HepG2 (cell line): ENCODE results near the gene RAD1. TPM values are rescaled to one million over a fixed set of nuclear protein-coding genes. Genes with fewer than 3 reads are reported as not detected.

ENCODE experiments used
- BRD4 ChIP-seq: sonication (generic); formaldehyde crosslinking; IDR thresholded peaks from 2 replicates; pipeline ENCODE4 v1.4.0; 2020; ENCODE audit warnings: missing genetic modification reagents
- IRX3 ChIP-seq: sonication (generic); formaldehyde crosslinking; IDR thresholded peaks from 2 replicates; pipeline ENCODE4 v1.8.1; 2023; ENCODE audit warnings: mild to moderate bottlenecking, low read depth, missing genetic modification reagents, borderline replicate concordance
- POLR2AphosphoS2 ChIP-seq: IDR thresholded peaks from 2 replicates; pipeline ENCODE4 v1.6.1; 2011; ENCODE audit warnings: low read depth, low read length, improper control_type of control experiment
- RBM22 ChIP-seq: fragments of 200-400 bp; formaldehyde crosslinking; optimal IDR thresholded peaks from 2 replicates; pipeline ENCODE3; 2017; ENCODE audit warnings: mild to moderate bottlenecking, low read length, moderate library complexity
- SP5 ChIP-seq: IDR thresholded peaks from 2 replicates; pipeline ENCODE4 v1.6.1; 2016; ENCODE audit warnings: low read depth, borderline replicate concordance
- TARDBP ChIP-seq: sonication (generic); formaldehyde crosslinking; IDR thresholded peaks from 2 replicates; pipeline ENCODE4 v1.8.0; 2022; ENCODE audit warnings: mild to moderate bottlenecking, missing genetic modification reagents
- XRCC5 ChIP-seq: fragments of 200-400 bp; formaldehyde crosslinking; optimal IDR thresholded peaks from 2 replicates; pipeline ENCODE3; 2017; ENCODE audit warnings: mild to moderate bottlenecking, low read length
- ZNF281 ChIP-seq: sonication (generic); formaldehyde crosslinking; IDR thresholded peaks from 2 replicates; pipeline ENCODE4 v1.4.0; 2020; ENCODE audit warnings: missing genetic modification reagents, borderline replicate concordance
- ZNF3 ChIP-seq: IDR thresholded peaks from 2 replicates; pipeline ENCODE4 v1.7.0; 2017; ENCODE audit warnings: inconsistent platforms
- ZNF746 ChIP-seq: sonication (generic); formaldehyde crosslinking; IDR thresholded peaks from 2 replicates; pipeline ENCODE4 v1.8.0; 2022; ENCODE audit warnings: mild to moderate bottlenecking, missing genetic modification reagents
- polyA plus RNA-seq, 8 experiments: library from polyadenylated mRNA; depleted of rRNA in 3 of 8; stranded (reverse) in 7 of 8; unstranded in 1 of 8; fragments of >200 nt; fragmentation: Illumina TruSeq in 4 of 8; extraction: Trizol in 4 of 8; gene quantifications; 2 replicates each; pipeline versions ENCODE4 v1.2.1 to v1.2.3, GENCODE V29; 2011 to 2016; ENCODE audit warnings: low read depth in 4 of 8, missing spikeins in 1 of 8, mixed read lengths in 1 of 8; ENCODE audit not compliant: insufficient read depth in 1 of 8
- total RNA-seq, 5 experiments: library from RNA; depleted of rRNA; stranded (reverse); fragments of >200 nt; fragmentation: Illumina TruSeq; extraction: Trizol; gene quantifications; 2 replicates each; pipeline ENCODE4 v1.2.3, GENCODE V29; 2016; ENCODE audit warnings: low read depth in 1 of 5
- TF ChIP-seq, protein P1 (sequence below): sonication (generic); formaldehyde crosslinking; IDR thresholded peaks from 2 replicates; pipeline ENCODE4 v1.9.0; 2021; ENCODE audit warnings: mild to moderate bottlenecking, missing genetic modification reagents
- TF ChIP-seq, protein P2 (sequence below), 2 experiments: sonication (generic) in 1 of 2; formaldehyde crosslinking in 1 of 2; IDR thresholded peaks; 2 replicates each; pipeline versions ENCODE4 v1.4.0 to v1.6.1; 2016 to 2020; ENCODE audit warnings: borderline replicate concordance in 1 of 2, low read depth in 1 of 2, mild to moderate bottlenecking in 1 of 2, missing genetic modification reagents in 1 of 2
- TF ChIP-seq, protein P3 (sequence below): sonication (generic); formaldehyde crosslinking; IDR thresholded peaks from 2 replicates; pipeline ENCODE4 v1.5.1; 2020; ENCODE audit warnings: missing genetic modification reagents, mild to moderate bottlenecking, borderline replicate concordance

The RAD1 gene
- total and polyA plus RNA-seq, 2 of the 13 experiments (the other 11 are each of a cell fraction or from before 2014, with no cell fraction given) = 14.7 to 39.1 TPM

DNA sequence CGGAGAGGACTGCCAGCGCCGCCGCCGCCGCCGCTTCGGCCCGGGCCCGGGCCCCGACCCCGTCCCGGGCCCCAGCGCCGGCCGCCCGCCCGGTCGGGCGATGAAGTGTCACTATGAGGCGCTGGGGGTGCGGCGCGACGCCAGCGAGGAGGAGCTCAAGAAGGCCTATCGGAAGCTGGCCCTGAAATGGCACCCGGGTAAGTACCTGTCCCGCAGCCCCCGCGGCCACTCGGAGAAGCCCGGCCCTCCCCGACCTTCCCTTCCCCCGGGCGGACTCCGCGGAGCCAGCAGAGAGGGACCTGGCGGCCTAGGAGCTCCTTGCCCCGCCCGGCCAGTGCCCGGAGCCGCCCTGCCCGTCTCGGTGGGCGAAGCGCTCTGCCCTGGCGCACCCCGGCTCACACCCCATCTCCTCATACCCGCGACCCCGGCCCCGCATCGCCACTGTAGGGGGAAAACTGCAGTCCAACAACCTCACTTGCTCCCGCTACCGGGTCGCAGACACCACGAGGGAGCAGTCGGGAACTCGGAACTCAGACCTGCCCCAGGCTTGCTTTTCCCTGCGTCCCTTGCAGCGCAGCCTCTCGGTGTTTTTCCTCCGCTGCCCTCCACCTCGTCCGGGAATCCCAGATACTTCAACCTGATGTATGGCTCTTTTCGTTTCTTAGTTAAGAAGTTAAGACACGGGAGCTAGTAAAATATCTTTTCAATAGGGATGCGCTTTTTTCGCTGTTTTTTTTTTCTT lies 14.6 kb upstream of the RAD1 start (continued):
- TF ChIP-seq, protein P1, sequence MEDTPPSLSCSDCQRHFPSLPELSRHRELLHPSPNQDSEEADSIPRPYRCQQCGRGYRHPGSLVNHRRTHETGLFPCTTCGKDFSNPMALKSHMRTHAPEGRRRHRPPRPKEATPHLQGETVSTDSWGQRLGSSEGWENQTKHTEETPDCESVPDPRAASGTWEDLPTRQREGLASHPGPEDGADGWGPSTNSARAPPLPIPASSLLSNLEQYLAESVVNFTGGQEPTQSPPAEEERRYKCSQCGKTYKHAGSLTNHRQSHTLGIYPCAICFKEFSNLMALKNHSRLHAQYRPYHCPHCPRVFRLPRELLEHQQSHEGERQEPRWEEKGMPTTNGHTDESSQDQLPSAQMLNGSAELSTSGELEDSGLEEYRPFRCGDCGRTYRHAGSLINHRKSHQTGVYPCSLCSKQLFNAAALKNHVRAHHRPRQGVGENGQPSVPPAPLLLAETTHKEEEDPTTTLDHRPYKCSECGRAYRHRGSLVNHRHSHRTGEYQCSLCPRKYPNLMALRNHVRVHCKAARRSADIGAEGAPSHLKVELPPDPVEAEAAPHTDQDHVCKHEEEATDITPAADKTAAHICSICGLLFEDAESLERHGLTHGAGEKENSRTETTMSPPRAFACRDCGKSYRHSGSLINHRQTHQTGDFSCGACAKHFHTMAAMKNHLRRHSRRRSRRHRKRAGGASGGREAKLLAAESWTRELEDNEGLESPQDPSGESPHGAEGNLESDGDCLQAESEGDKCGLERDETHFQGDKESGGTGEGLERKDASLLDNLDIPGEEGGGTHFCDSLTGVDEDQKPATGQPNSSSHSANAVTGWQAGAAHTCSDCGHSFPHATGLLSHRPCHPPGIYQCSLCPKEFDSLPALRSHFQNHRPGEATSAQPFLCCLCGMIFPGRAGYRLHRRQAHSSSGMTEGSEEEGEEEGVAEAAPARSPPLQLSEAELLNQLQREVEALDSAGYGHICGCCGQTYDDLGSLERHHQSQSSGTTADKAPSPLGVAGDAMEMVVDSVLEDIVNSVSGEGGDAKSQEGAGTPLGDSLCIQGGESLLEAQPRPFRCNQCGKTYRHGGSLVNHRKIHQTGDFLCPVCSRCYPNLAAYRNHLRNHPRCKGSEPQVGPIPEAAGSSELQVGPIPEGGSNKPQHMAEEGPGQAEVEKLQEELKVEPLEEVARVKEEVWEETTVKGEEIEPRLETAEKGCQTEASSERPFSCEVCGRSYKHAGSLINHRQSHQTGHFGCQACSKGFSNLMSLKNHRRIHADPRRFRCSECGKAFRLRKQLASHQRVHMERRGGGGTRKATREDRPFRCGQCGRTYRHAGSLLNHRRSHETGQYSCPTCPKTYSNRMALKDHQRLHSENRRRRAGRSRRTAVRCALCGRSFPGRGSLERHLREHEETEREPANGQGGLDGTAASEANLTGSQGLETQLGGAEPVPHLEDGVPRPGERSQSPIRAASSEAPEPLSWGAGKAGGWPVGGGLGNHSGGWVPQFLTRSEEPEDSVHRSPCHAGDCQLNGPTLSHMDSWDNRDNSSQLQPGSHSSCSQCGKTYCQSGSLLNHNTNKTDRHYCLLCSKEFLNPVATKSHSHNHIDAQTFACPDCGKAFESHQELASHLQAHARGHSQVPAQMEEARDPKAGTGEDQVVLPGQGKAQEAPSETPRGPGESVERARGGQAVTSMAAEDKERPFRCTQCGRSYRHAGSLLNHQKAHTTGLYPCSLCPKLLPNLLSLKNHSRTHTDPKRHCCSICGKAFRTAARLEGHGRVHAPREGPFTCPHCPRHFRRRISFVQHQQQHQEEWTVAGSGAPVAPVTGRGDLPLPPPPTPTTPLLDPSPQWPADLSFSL = no peak
- TF ChIP-seq SP5 (CRISPR knock-in tag) = no peak
- TF ChIP-seq, protein P2, sequence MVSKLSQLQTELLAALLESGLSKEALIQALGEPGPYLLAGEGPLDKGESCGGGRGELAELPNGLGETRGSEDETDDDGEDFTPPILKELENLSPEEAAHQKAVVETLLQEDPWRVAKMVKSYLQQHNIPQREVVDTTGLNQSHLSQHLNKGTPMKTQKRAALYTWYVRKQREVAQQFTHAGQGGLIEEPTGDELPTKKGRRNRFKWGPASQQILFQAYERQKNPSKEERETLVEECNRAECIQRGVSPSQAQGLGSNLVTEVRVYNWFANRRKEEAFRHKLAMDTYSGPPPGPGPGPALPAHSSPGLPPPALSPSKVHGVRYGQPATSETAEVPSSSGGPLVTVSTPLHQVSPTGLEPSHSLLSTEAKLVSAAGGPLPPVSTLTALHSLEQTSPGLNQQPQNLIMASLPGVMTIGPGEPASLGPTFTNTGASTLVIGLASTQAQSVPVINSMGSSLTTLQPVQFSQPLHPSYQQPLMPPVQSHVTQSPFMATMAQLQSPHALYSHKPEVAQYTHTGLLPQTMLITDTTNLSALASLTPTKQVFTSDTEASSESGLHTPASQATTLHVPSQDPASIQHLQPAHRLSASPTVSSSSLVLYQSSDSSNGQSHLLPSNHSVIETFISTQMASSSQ (IDR thresholded peaks at IDR 0.05; ENCODE audit: low read depth) = no peak
- TF ChIP-seq, protein P2 (CRISPR knock-in tag; IDR thresholded peaks at IDR 0.05; ENCODE audit: borderline replicate concordance) = no peak
- TF ChIP-seq, protein P3, sequence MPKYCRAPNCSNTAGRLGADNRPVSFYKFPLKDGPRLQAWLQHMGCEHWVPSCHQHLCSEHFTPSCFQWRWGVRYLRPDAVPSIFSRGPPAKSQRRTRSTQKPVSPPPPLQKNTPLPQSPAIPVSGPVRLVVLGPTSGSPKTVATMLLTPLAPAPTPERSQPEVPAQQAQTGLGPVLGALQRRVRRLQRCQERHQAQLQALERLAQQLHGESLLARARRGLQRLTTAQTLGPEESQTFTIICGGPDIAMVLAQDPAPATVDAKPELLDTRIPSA = no peak
- no peak for TF ChIP-seq IRX3 (CRISPR knock-in tag)
- no peak for TF ChIP-seq ZNF746 (CRISPR knock-in tag)
- no peak for TF ChIP-seq ZNF3
- TF ChIP-seq ZNF281 (CRISPR knock-in tag) = no peak
- no peak for TF ChIP-seq RBM22
- TF ChIP-seq XRCC5 = peak; percentile 73
- 0 out of 2 replicates have a peak, but pooled peaks have one; percentile 54 for TF ChIP-seq BRD4 (CRISPR knock-in tag)
- TF ChIP-seq TARDBP = no peak
- TF ChIP-seq POLR2AphosphoS2 = no peak
